CD4-positive, alpha-beta T cell (primary cell): ENCODE data around the gene OXSR1. TPM values are rescaled to one million over a fixed set of nuclear protein-coding genes. Genes with fewer than 3 reads are reported as not detected.

Source experiments
- ATAC-seq: fragments of 200-7000 bp; cut with Tn5 transposase; one replicate; pipeline ENCODE4 v1.10.0; 2022; ENCODE audit warnings: mild to moderate bottlenecking; ENCODE audit not compliant: poor library complexity
- CTCF ChIA-PET: fragments of 350-600 bp; sonication (Branson Sonifier 250); formaldehyde crosslinking; loops from one replicate; lab custom pipeline; 2021; ENCODE audit warnings: antibody characterized with exemption, inconsistent platforms; lab: Charles Lee
- POLR2A ChIA-PET: fragments of 350-600 bp; sonication (Branson Sonifier 250); formaldehyde crosslinking; loops from one replicate; lab custom pipeline; 2021; ENCODE audit warnings: antibody characterized with exemption, inconsistent platforms; lab: Charles Lee
- DNase-seq, 14 experiments: peaks; one replicate each; pipeline ENCODE4 v3.0.0-alpha.2; 2013 to 2020; ENCODE audit warnings: mixed read lengths in 2 of 14
- H3K27ac ChIP-seq, 2 donors: one replicate each; pipeline versions ENCODE4 v1.5.1 to v1.7.0; 2013; ENCODE audit warnings: low read length in 2 of 2, low read depth in 1 of 2, mild to moderate bottlenecking in 1 of 2
- H3K27me3 ChIP-seq, 2 experiments: 1 replicate in 1 of 2; 2 replicates in 1 of 2; pipeline versions ENCODE4 v1.6.1 to v1.7.0; 2013; ENCODE audit warnings: low read length in 2 of 2, control low read depth in 1 of 2, mild to moderate bottlenecking in 1 of 2, moderate library complexity in 1 of 2; ENCODE audit not compliant: insufficient read depth in 2 of 2, control insufficient read depth in 1 of 2
- H3K36me3 ChIP-seq: one replicate; pipeline ENCODE4 v1.6.1; 2013; ENCODE audit warnings: low read length, control low read depth; ENCODE audit not compliant: insufficient read depth
- H3K4me1 ChIP-seq: one replicate; pipeline ENCODE4 v1.6.1; 2013; ENCODE audit warnings: low read length, control low read depth; ENCODE audit not compliant: insufficient read depth
- H3K4me3 ChIP-seq: one replicate; pipeline ENCODE4 v1.5.1; 2013; ENCODE audit warnings: mild to moderate bottlenecking, low read length, moderate library complexity
- H3K9me3 ChIP-seq, 2 experiments: 1 replicate in 1 of 2; 2 replicates in 1 of 2; pipeline versions ENCODE4 v1.6.1 to v1.7.0; 2013; ENCODE audit warnings: low read length in 2 of 2, mild to moderate bottlenecking in 2 of 2, control low read depth in 1 of 2, moderate library complexity in 1 of 2; ENCODE audit not compliant: control insufficient read depth in 1 of 2, insufficient read depth in 1 of 2
- H3K27ac Mint-ChIP-seq: one replicate; pipeline ENCODE4 v1.8.0; 2020; ENCODE audit warnings: mixed read lengths
- H3K27me3 Mint-ChIP-seq: one replicate; pipeline ENCODE4 v1.8.0; 2021; ENCODE audit warnings: mixed read lengths
- H3K36me3 Mint-ChIP-seq: one replicate; pipeline ENCODE4 v1.8.0; 2021; ENCODE audit warnings: low read depth, mixed read lengths
- H3K4me1 Mint-ChIP-seq: one replicate; pipeline ENCODE4 v1.8.0; 2021; ENCODE audit warnings: low read depth, mixed read lengths
- H3K4me3 Mint-ChIP-seq: one replicate; pipeline ENCODE4 v1.8.0; 2020; ENCODE audit warnings: mild to moderate bottlenecking, mixed read lengths
- H3K9me3 Mint-ChIP-seq: one replicate; pipeline ENCODE4 v1.8.0; 2020; ENCODE audit warnings: mixed read lengths
- intact Hi-C, 2 experiments: fragments of 100-400 bp; cut with DNase I in 1 of 2; cut with micrococcal nuclease in 1 of 2; formaldehyde crosslinking; loops; one replicate each; pipeline versions ENCODE4 v1.15.1 to v1.9.0; 2023 to 2025; cut with DNase I, micrococcal nuclease
- total RNA-seq, 174 experiments: library from RNA in 2 of 174; stranded (reverse) in 2 of 174; gene quantifications; one replicate each; pipeline ENCODE4 v1.2.3 and lab custom pipeline; 2021 to 2026
- TF ChIP-seq, protein P1 (sequence below): fragments of 200-600 bp; IDR thresholded peaks from one replicate; pipeline ENCODE4 v1.8.0; 2022; ENCODE audit warnings: antibody characterized with exemption, mild to moderate bottlenecking

Gene OXSR1
- total RNA-seq, 2 experiments from 2014 or later = 28.3 to 30.3 TPM

DNA sequence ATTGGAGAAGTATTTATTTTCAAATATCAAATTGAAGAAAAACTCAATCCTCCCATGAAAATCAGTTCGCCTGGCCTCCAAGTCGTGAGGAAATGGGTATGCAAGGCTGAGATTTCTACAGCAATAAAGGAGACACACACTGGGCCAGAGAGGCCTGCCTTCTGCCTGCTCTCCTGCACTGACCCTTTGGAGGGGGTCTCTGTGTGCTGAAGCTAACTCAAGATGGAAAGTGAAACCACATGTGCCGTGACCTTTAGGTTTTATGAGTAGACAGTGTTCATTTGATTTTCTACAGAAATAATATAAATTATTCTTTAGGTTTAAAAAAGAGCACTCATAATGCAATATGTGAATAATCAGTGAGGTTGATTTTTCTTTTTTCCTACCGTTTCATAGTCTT lies 88.4 kb downstream of the OXSR1 start:
- no peak overlapping the region for H3K4me3 Mint-ChIP-seq
- TF ChIP-seq, protein P1, sequence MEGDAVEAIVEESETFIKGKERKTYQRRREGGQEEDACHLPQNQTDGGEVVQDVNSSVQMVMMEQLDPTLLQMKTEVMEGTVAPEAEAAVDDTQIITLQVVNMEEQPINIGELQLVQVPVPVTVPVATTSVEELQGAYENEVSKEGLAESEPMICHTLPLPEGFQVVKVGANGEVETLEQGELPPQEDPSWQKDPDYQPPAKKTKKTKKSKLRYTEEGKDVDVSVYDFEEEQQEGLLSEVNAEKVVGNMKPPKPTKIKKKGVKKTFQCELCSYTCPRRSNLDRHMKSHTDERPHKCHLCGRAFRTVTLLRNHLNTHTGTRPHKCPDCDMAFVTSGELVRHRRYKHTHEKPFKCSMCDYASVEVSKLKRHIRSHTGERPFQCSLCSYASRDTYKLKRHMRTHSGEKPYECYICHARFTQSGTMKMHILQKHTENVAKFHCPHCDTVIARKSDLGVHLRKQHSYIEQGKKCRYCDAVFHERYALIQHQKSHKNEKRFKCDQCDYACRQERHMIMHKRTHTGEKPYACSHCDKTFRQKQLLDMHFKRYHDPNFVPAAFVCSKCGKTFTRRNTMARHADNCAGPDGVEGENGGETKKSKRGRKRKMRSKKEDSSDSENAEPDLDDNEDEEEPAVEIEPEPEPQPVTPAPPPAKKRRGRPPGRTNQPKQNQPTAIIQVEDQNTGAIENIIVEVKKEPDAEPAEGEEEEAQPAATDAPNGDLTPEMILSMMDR = no peak
- intact Hi-C loops = no loop called here
- CTCF ChIA-PET = no interaction called here
- H3K9me3 ChIP-seq = no peaks in the 10 kb centered on the region
- no peaks in the 10 kb centered on the region for H3K4me1 ChIP-seq
- no peak overlapping the region for H3K27ac Mint-ChIP-seq
- H3K9me3 Mint-ChIP-seq = no peaks in the 10 kb centered on the region
- H3K27me3 ChIP-seq = no peaks in the 10 kb centered on the region
- no peak overlapping the region for H3K27ac ChIP-seq
- H3K4me1 Mint-ChIP-seq = peaks cover 4% of the 10 kb centered on the region
- no peaks in the 10 kb centered on the region for H3K27me3 Mint-ChIP-seq
- ATAC-seq (no peak), DNase-seq (no peak)
- H3K36me3 ChIP-seq = peaks cover 53% of the 10 kb centered on the region
- POLR2A ChIA-PET = no interaction called here
- peaks cover 63% of the 10 kb centered on the region for H3K36me3 Mint-ChIP-seq
- H3K4me3 ChIP-seq = no peak overlapping the region

GRCh38 chr3:38254872-38255271 lies 89.5 kb downstream of the OXSR1 start:
- Mint-ChIP-seq H3K4me1 (peaks cover 8% of the 10 kb centered on the region), H3K27me3 (no peaks in the 10 kb centered on the region), H3K36me3 (peaks cover 51% of the 10 kb centered on the region), H3K9me3 (no peaks in the 10 kb centered on the region), H3K27ac (no peak overlapping the region), H3K4me3 (no peak overlapping the region)
- Histone ChIP-seq H3K27ac (no peak overlapping the region), H3K9me3 (no peaks in the 10 kb centered on the region), H3K4me3 (no peak overlapping the region), H3K27me3 (no peaks in the 10 kb centered on the region), H3K36me3 (peaks cover 46% of the 10 kb centered on the region), H3K4me1 (no peaks in the 10 kb centered on the region)
- TF ChIP-seq, protein P1 = no peak
- CTCF ChIA-PET = no interaction called here
- POLR2A ChIA-PET = no interaction called here
- no peak for ATAC-seq
- intact Hi-C loops = no loop called here
- DNase-seq = no peak

- Histone ChIP-seq H3K9me3 (no peaks in the 10 kb centered on the region), H3K27ac (no peak overlapping the region), H3K27me3 (no peaks in the 10 kb centered on the region), H3K4me1 (no peaks in the 10 kb centered on the region), H3K4me3 (no peak overlapping the region), H3K36me3 (peaks cover 39% of the 10 kb centered on the region)
- Mint-ChIP-seq H3K27me3 (no peaks in the 10 kb centered on the region), H3K4me1 (peaks cover 8% of the 10 kb centered on the region), H3K27ac (peak overlapping the region; percentile 4), H3K36me3 (peaks cover 43% of the 10 kb centered on the region), H3K9me3 (no peaks in the 10 kb centered on the region), H3K4me3 (no peak overlapping the region)
- DNase-seq (no peak), ATAC-seq (no peak)
- intact Hi-C loops = no loop called here
- POLR2A ChIA-PET = no interaction called here
- CTCF ChIA-PET = interaction anchor here (0.8 kb wide), 1 partner anchor 17 kb away, joined by 3 read pairs; no protein-coding TSS in a partner anchor
- TF ChIP-seq, protein P1 = no peak
Observed at GRCh38 chr3:38255627-38256026, 90.3 kb downstream of the OXSR1 start.
